Omental fat pad (tissue), 4 donors: Measurements from ENCODE around the gene NYNRIN. TPM values are rescaled to one million over a fixed set of nuclear protein-coding genes. Genes with fewer than 3 reads are reported as not detected.

Experiments used
- ATAC-seq: fragments of 150-250 bp; one replicate; pipeline ENCODE4 v1.9.1; 2016; ENCODE audit warnings: mild to moderate bottlenecking, moderate library complexity; ENCODE audit not compliant: low FRiP score
- DNase-seq: peaks from one replicate; pipeline ENCODE4 v3.0.0-alpha.2; 2019; ENCODE audit warnings: low spot score
- CTCF ChIP-seq, 3 donors: fragments of 450-650 bp; IDR thresholded peaks; one replicate each; pipeline ENCODE4 v1.5.1; 2016 to 2017; ENCODE audit warnings: antibody characterized with exemption in 3 of 3, mild to moderate bottlenecking in 3 of 3, moderate library complexity in 2 of 3
- total RNA-seq, 4 donors: library from RNA; depleted of rRNA; stranded (reverse); fragments of >200 nt; gene quantifications; one replicate each; pipeline ENCODE4 v1.1.0, GENCODE V29; 2016

Gene NYNRIN
- total RNA-seq, 4 donors from 2014 or later = 4.6 to 24.9 (median 13.0) TPM

- ATAC-seq (no peak), DNase-seq (no peak)
- TF ChIP-seq CTCF (IDR thresholded peaks at IDR 0.05) = no peak
These were observed 26.9 kb downstream of the NYNRIN start for GRCh38 chr14:24425704-24426103.

DNA sequence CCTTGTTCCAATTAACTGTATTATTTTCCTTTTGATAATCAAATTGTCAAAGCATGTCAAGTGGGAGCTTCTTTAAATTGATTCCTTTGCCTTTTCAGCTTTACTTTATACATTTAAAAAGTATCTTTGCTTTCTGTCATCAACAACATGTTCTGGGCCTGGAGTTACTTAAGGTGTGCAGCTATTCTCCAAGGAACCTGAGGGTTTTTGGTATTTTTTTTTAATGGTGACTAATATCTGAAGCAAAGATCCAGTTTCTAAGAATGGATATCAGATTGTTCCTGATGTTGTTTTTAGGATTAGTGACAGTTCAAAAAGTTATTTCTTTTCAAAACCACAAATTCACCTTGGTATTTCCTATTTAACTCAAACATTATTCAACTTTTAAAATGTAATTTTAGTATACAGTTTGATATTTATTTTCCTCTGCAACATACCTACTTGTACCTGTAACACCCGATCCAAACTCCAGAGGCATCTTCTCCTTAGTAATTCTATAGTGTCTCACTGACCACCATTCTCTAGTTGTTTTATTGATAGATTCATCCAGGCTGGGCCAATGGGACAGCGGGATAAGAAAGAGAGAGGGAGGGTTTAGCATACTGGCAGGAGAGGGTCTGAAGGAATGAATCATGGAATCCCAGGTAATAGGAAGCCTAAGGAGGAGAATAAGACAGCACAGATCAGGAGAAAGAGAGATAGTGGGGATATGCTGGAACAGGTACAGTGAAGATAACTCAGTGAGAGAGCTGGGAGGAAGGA, 27.5 kb downstream of the NYNRIN start:
- no peak for TF ChIP-seq CTCF (IDR thresholded peaks at IDR 0.05)
- DNase-seq (no peak), ATAC-seq (no peak)

- no peak for TF ChIP-seq CTCF (IDR thresholded peaks at IDR 0.05)
- DNase-seq (no peak), ATAC-seq (no peak)
These were observed 28.2 kb downstream of the NYNRIN start for GRCh38 chr14:24426912-24427536.

DNA sequence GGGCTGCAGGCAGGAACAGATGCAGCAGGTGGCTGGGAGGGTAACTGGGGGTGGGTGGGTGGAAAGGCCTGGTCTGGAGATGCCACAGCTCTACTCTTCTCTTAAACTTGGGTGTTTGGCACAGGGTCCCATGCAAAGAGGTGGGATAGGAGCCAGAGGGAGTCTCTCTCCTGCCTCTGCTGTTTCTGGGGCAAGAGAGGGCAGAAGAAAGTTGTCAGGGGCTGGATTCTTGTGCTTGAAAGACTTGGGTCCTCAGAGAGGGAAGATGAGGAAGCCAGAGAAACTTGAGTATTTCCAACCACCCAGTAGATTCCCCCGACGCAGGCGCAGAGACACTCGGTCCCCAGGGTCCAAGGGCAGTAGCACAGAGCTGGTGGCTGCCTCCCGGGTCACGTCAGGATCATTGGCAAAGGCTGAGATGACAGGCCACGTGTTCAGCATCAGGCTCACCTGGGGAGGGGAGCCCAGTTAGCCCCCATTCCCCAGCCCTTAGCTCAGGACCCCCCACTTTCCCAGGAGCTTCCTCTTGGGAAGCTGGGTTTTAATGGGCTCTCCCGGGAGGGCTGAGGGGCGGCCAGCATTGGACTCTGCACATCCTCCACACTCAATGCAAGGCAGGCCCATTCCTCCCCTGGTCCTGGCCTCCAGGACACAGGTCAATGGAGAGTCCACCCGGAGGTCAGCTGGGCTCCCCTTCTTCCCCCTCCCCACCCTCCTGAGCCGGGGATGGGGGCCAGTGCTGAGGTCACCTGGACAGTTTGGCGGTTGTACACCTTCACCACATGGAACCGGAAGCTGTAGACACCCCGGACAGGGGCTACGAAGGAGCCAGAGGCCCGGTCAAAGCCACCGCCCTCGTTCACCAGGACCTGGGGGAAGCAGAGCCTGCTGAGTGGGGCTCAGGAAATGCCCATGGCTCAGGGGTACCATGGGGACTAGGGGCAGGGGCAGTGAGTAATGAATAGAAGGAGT, 29.0 kb downstream of the NYNRIN start:
- TF ChIP-seq CTCF (IDR thresholded peaks at IDR 0.05) = no peak
- ATAC-seq = no peak

DNA sequence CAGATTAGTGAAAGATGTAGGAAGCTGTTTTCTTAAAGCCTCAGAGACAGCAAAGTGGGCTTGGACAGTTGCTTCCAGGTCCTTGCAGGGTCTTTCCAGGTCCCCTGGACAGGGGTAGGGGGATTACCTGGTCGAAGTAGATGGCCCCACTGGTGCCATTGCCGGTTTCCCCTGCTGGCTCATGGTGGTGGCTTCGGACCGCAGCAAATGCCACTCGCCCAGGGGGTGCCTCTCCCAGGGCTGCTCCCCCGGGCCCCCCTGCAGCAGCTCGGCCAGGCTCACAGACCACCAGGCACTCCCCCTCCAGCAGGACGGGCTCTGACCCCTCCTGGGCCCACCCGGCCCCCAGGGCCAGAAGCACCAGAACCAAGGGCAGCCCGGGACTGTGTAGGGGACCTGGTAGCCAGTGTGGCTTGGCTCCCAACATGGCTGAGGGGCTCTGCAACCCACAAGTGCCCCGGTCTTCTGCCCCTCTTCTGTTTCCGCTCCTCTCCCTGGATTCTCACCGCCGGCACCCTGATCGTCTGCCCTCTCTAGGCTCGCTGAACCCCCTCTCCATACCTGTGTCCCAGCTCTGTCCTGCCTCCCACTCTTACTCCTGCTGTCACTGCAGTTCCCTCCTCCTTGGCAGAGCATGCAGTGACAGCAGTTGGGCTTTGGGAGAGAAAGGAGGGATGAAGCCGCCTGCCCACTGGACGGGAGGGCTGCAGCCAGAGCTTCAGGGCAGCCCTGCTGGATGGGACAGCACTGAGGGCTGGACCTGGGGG, 30.0 kb downstream of the NYNRIN start:
- no peak for TF ChIP-seq CTCF (IDR thresholded peaks at IDR 0.05)
- DNase-seq (no peak), ATAC-seq (no peak)

More for the DNA sequence above, 29.0 kb downstream of the NYNRIN start:
- no peak for DNase-seq

DNA sequence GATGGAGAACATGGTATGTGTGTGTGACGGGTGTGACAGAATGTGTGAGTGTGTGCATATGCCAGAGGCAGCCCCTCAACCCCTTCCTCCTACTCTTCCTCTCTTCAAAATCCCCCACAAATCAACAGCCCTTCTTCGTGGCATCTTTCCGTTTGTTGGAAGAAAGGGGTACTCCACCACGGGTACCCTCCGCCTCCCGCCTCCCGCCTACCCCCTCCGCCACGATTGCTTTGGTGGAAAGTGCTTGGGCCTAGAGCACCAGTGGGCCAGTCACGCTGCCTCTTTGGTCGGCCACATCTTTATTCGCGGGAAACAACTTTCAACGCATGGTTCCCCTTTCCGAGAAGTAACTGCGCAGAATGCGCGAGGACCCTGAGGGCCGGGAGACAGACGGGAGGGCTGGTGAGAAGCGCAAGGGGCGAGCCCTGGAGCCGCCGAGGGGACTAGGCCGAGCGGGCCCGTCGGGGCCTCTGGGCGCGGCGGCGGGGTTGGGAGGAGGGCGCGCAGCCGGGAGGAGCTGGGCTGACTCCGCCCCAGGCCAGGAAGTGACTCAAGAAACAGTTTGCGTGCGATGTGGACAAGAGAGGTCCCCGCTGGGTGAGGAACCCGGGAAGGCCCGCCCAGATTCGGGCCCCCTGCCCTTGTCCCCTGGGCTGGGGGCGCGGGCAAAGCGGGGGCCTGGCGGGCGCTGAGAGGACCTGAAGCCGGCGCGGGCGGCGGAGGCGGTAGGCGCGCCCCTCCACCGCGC, 30.8 kb downstream of the NYNRIN start, which contains the start of the genes CBLN3 and KHNYN:
Gene CBLN3 (minus strand): TSS at position 274 of the 748 bp plus-strand sequence. CDS start 614 bp downstream, outside the sequence.
Gene KHNYN (plus strand): TSS at position 560 of the 748 bp plus-strand sequence. CDS start 777 bp downstream, outside the sequence.
- ATAC-seq (peak; percentile 88), DNase-seq (peak; percentile 56)
- no peak for TF ChIP-seq CTCF (IDR thresholded peaks at IDR 0.05)
